SK-N-SH (cell line): ENCODE results near the gene LRP1. TPM values are rescaled to one million over a fixed set of nuclear protein-coding genes. Genes with fewer than 3 reads are reported as not detected.

Experiments used
- CHD2 ChIP-seq: fragments of 150-350 bp; IDR thresholded peaks from 2 replicates; pipeline ENCODE4 v1.6.1; 2018; ENCODE audit warnings: low read length; ENCODE audit not compliant: partially characterized antibody
- ELF1 ChIP-seq: IDR thresholded peaks from 2 replicates; pipeline ENCODE4 v1.4.0; 2012
- EZH2phosphoT487 ChIP-seq: fragments of 200-600 bp; sonication (generic); IDR thresholded peaks from 2 replicates; pipeline ENCODE4 v1.6.1; 2017; ENCODE audit warnings: low read depth, mixed run types, mild to moderate bottlenecking, antibody characterized with exemption, moderate library complexity, borderline replicate concordance
- FOSL2 ChIP-seq: IDR thresholded peaks from 2 replicates; pipeline ENCODE4 v1.4.0; 2012; ENCODE audit warnings: low read depth, mild to moderate bottlenecking, moderate library complexity, borderline replicate concordance
- FOXM1 ChIP-seq: IDR thresholded peaks from 2 replicates; pipeline ENCODE4 v1.4.0; 2012; ENCODE audit warnings: low read depth, mild to moderate bottlenecking
- GABPA ChIP-seq: IDR thresholded peaks from 2 replicates; pipeline ENCODE4 v1.4.0; 2012; ENCODE audit warnings: low read depth, mild to moderate bottlenecking
- GATA2 ChIP-seq: sonication (generic); formaldehyde crosslinking; IDR thresholded peaks from 2 replicates; pipeline ENCODE4 v1.5.0; 2020; ENCODE audit warnings: mild to moderate bottlenecking, missing genetic modification reagents
- MEF2A ChIP-seq: IDR thresholded peaks from 2 replicates; pipeline ENCODE4 v1.4.0; 2012; ENCODE audit warnings: low read depth, borderline replicate concordance
- NFIC ChIP-seq: IDR thresholded peaks from 2 replicates; pipeline ENCODE4 v1.4.0; 2012; ENCODE audit warnings: borderline replicate concordance
- NRF1 ChIP-seq: IDR thresholded peaks from 2 replicates; pipeline ENCODE4 v1.6.1; 2012; ENCODE audit warnings: low read depth, mild to moderate bottlenecking, low read length
- POLR2AphosphoS5 ChIP-seq: IDR thresholded peaks from 2 replicates; pipeline ENCODE4 v1.6.1; 2012; ENCODE audit warnings: low read depth, low read length
- RAD21 ChIP-seq: IDR thresholded peaks from 2 replicates; pipeline ENCODE4 v1.6.1; 2012; ENCODE audit warnings: mild to moderate bottlenecking, low read length
- RCOR1 ChIP-seq: fragments of 150-350 bp; IDR thresholded peaks from 2 replicates; pipeline ENCODE4 v1.6.1; 2017; ENCODE audit warnings: antibody characterized with exemption, low read length
- RXRA ChIP-seq: IDR thresholded peaks from 2 replicates; pipeline ENCODE4 v1.4.0; 2012; ENCODE audit warnings: low read depth, mild to moderate bottlenecking, borderline replicate concordance
- SIN3A ChIP-seq: IDR thresholded peaks from 2 replicates; pipeline ENCODE4 v1.6.1; 2012; ENCODE audit warnings: low read depth, mild to moderate bottlenecking, low read length, moderate library complexity, borderline replicate concordance
- SMC3 ChIP-seq: IDR thresholded peaks from 2 replicates; pipeline ENCODE4 v1.6.1; 2012; ENCODE audit warnings: low read depth, low read length, improper control_type of control experiment
- TAF1 ChIP-seq: IDR thresholded peaks from 2 replicates; pipeline ENCODE4 v1.6.1; 2012; ENCODE audit warnings: low read depth, mild to moderate bottlenecking, low read length, moderate library complexity, borderline replicate concordance
- TCF12 ChIP-seq: IDR thresholded peaks from 2 replicates; pipeline ENCODE4 v1.4.0; 2012
- TEAD4 ChIP-seq: IDR thresholded peaks from 2 replicates; pipeline ENCODE4 v1.4.0; 2012; ENCODE audit warnings: mild to moderate bottlenecking, borderline replicate concordance; ENCODE audit not compliant: insufficient read depth
- YY1 ChIP-seq: IDR thresholded peaks from 2 replicates; pipeline ENCODE4 v1.4.0; 2012; ENCODE audit warnings: low read depth, mild to moderate bottlenecking
- polyA plus RNA-seq, 3 experiments: library from polyadenylated mRNA; depleted of rRNA; stranded (reverse); fragments of >200 nt; gene quantifications; 2 replicates each; pipeline ENCODE4 v1.2.3, GENCODE V29; 2012
- TF ChIP-seq, protein P1 (sequence below): IDR thresholded peaks from 2 replicates; pipeline ENCODE4 v1.6.1; 2012; ENCODE audit warnings: mild to moderate bottlenecking, low read depth, low read length, moderate library complexity
- TF ChIP-seq, protein P2 (sequence below): IDR thresholded peaks from 2 replicates; pipeline ENCODE4 v1.4.0; 2012; ENCODE audit warnings: low read depth, borderline replicate concordance
- TF ChIP-seq, protein P3 (sequence below): IDR thresholded peaks from 2 replicates; pipeline ENCODE4 v1.4.0; 2012; ENCODE audit warnings: low read depth
- TF ChIP-seq, protein P4 (sequence below): IDR thresholded peaks from 2 replicates; pipeline ENCODE4; 2012
- TF ChIP-seq, protein P5 (sequence below): fragments of 150-350 bp; IDR thresholded peaks from 2 replicates; pipeline ENCODE4 v1.6.1; 2017; ENCODE audit warnings: antibody characterized with exemption, low read length, low read depth, borderline replicate concordance
- TF ChIP-seq, protein P6 (sequence below): fragments of 150-350 bp; IDR thresholded peaks from 2 replicates; pipeline ENCODE4 v1.6.1; 2016; ENCODE audit warnings: mild to moderate bottlenecking, low read depth, low read length

LRP1 gene
- polyA plus RNA-seq, 1 of the 3 experiments (the other 2 are of a cell fraction), result 55.0 TPM

DNA sequence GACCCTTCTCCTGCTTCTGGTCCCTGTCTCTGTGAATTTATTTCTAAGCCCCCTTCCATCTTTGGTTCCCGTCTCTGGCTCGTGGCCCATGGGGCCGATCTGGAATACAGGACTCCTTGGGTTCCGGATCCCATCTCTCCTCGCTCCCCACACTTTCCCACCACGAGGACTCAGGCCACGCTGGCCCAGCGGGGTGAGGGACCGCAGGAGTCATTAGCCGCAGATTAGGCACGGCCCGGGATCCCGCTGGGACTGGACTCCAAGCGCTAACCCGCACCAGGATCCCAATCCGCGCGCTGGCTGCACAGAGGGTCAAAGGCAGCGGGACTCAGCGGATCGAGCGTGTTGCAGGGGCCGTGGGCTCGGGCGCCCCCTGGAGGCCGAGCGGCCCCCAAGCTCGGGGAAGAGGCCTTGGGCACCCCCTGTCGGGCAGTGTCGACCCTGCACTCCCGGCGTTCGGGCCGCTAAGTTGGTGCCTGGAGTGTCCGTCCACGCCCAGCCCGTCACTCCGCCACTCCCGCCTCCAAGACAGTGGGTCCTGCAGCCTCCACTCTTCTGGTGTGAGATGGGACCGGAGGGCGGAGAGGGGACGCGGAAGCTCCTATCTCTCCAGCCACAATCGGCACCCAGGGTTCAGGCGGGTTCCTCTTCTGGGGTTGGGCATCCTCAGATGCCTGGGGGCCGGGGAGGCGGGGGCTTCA is 110.7 kb downstream of the LRP1 start (continued):
- TF ChIP-seq, protein P1, sequence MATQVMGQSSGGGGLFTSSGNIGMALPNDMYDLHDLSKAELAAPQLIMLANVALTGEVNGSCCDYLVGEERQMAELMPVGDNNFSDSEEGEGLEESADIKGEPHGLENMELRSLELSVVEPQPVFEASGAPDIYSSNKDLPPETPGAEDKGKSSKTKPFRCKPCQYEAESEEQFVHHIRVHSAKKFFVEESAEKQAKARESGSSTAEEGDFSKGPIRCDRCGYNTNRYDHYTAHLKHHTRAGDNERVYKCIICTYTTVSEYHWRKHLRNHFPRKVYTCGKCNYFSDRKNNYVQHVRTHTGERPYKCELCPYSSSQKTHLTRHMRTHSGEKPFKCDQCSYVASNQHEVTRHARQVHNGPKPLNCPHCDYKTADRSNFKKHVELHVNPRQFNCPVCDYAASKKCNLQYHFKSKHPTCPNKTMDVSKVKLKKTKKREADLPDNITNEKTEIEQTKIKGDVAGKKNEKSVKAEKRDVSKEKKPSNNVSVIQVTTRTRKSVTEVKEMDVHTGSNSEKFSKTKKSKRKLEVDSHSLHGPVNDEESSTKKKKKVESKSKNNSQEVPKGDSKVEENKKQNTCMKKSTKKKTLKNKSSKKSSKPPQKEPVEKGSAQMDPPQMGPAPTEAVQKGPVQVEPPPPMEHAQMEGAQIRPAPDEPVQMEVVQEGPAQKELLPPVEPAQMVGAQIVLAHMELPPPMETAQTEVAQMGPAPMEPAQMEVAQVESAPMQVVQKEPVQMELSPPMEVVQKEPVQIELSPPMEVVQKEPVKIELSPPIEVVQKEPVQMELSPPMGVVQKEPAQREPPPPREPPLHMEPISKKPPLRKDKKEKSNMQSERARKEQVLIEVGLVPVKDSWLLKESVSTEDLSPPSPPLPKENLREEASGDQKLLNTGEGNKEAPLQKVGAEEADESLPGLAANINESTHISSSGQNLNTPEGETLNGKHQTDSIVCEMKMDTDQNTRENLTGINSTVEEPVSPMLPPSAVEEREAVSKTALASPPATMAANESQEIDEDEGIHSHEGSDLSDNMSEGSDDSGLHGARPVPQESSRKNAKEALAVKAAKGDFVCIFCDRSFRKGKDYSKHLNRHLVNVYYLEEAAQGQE, result no peak
- TF ChIP-seq RAD21 (peak; percentile 80), FOSL2 (no peak), EZH2phosphoT487 (no peak), CHD2 (peak; percentile 56), GATA2 (CRISPR knock-in tag) (no peak), POLR2AphosphoS5 (peak; percentile 60; the same call in 1 of the 2 replicates), TEAD4 (no peak), NRF1 (no peak), MEF2A (no peak), ELF1 (0 out of 2 replicates have a peak, but pooled peaks have one; percentile 6), GABPA (no peak), RXRA (no peak; the same call in 1 of the 2 replicates), TCF12 (peak; percentile 11; the same call in 1 of the 2 replicates), TAF1 (peak; percentile 40; the same call in 1 of the 2 replicates), SMC3 (peak; percentile 88), NFIC (no peak), RCOR1 (peak; percentile 72), YY1 (no peak), SIN3A (peak; percentile 87; the same call in 1 of the 2 replicates), FOXM1 (0 out of 2 replicates have a peak, but pooled peaks have one; percentile 33)
- TF ChIP-seq, protein P2, sequence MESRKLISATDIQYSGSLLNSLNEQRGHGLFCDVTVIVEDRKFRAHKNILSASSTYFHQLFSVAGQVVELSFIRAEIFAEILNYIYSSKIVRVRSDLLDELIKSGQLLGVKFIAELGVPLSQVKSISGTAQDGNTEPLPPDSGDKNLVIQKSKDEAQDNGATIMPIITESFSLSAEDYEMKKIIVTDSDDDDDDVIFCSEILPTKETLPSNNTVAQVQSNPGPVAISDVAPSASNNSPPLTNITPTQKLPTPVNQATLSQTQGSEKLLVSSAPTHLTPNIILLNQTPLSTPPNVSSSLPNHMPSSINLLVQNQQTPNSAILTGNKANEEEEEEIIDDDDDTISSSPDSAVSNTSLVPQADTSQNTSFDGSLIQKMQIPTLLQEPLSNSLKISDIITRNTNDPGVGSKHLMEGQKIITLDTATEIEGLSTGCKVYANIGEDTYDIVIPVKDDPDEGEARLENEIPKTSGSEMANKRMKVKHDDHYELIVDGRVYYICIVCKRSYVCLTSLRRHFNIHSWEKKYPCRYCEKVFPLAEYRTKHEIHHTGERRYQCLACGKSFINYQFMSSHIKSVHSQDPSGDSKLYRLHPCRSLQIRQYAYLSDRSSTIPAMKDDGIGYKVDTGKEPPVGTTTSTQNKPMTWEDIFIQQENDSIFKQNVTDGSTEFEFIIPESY, result no peak
- TF ChIP-seq, protein P3, sequence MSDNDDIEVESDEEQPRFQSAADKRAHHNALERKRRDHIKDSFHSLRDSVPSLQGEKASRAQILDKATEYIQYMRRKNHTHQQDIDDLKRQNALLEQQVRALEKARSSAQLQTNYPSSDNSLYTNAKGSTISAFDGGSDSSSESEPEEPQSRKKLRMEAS, result 0 out of 2 replicates have a peak, but pooled peaks have one; percentile 32
- TF ChIP-seq, protein P4, sequence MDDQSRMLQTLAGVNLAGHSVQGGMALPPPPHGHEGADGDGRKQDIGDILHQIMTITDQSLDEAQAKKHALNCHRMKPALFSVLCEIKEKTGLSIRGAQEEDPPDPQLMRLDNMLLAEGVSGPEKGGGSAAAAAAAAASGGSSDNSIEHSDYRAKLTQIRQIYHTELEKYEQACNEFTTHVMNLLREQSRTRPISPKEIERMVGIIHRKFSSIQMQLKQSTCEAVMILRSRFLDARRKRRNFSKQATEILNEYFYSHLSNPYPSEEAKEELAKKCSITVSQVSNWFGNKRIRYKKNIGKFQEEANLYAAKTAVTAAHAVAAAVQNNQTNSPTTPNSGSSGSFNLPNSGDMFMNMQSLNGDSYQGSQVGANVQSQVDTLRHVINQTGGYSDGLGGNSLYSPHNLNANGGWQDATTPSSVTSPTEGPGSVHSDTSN, result peak; percentile 33; the same call in 1 of the 2 replicates
- TF ChIP-seq, protein P5, sequence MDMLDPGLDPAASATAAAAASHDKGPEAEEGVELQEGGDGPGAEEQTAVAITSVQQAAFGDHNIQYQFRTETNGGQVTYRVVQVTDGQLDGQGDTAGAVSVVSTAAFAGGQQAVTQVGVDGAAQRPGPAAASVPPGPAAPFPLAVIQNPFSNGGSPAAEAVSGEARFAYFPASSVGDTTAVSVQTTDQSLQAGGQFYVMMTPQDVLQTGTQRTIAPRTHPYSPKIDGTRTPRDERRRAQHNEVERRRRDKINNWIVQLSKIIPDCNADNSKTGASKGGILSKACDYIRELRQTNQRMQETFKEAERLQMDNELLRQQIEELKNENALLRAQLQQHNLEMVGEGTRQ, result no peak
- TF ChIP-seq, protein P6, sequence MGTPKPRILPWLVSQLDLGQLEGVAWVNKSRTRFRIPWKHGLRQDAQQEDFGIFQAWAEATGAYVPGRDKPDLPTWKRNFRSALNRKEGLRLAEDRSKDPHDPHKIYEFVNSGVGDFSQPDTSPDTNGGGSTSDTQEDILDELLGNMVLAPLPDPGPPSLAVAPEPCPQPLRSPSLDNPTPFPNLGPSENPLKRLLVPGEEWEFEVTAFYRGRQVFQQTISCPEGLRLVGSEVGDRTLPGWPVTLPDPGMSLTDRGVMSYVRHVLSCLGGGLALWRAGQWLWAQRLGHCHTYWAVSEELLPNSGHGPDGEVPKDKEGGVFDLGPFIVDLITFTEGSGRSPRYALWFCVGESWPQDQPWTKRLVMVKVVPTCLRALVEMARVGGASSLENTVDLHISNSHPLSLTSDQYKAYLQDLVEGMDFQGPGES, result no peak
